SK-N-SH (cell line): ENCODE data around the gene HOXD13.

Source experiments
- CTCF ChIP-seq: fragments of 200-600 bp; sonication (generic); IDR thresholded peaks from 2 replicates; pipeline ENCODE4 v1.6.1; 2017; ENCODE audit warnings: antibody characterized with exemption, mild to moderate bottlenecking, moderate library complexity
- GATA2 ChIP-seq: sonication (generic); formaldehyde crosslinking; IDR thresholded peaks from 2 replicates; pipeline ENCODE4 v1.5.0; 2020; ENCODE audit warnings: mild to moderate bottlenecking, missing genetic modification reagents
- MAX ChIP-seq: IDR thresholded peaks from 2 replicates; pipeline ENCODE4 v1.4.0; 2012; ENCODE audit warnings: low read depth
- POLR2AphosphoS5 ChIP-seq: IDR thresholded peaks from 2 replicates; pipeline ENCODE4 v1.6.1; 2012; ENCODE audit warnings: low read depth, low read length

DNA sequence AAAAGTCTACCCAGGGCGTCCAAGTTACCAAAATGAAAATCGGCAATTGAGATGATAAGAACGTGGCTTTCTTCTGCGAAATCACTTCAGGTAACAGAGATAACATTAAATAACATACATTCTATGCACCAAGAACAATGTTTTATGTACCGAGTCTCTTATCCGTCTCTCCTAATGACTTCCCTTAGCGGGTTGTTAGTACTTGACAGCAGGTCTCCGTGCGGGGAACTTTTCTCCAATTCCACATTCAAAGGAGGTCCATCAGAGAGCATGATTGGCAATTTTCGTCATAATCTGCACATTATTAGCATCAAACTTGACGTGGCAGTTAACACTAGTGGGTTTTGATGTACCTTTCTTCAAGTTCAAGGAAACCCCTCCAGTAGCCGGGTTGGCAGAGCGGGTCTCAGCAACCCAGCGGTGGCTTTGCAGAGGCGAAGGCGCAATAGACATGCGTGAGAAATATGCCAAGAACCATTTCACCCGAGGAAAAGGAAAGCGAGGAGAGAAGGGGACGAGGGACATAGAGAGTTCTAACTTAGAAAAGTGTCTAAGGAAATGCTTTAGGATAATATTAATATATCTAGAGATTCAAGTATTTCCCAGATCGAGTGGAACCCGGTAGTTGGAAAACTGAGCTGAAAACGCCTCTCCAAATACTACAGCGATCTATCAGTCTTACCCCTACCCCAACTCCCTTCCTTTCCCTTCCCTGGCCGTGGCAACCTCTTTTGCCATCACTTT, 13.8 kb upstream of the HOXD13 start:
- TF ChIP-seq CTCF, result no peak
- TF ChIP-seq GATA2 (CRISPR knock-in tag), result no peak
- no peak for TF ChIP-seq MAX
- no peak for TF ChIP-seq POLR2AphosphoS5
